Measurements from ENCODE around the gene UBAP2.

Gene UBAP2

GRCh38 chr9:34036625-34037024 lies 12.1 kb downstream of the UBAP2 start:
- no peak for DNase-seq (ENCODE audit: low spot score)
- TF ChIP-seq CTCF (IDR thresholded peaks at IDR 0.05; ENCODE audit: borderline replicate concordance, control extremely low read depth, extremely low read depth, insufficient read depth, missing control alignments) = no peak
- in situ Hi-C loops (cut with MboI; ENCODE audit: low sequenced_read_pairs, unreplicated experiment) = no loop called here

GRCh38 chr9:34035656-34036055 lies 13.0 kb downstream of the UBAP2 start:
- DNase-seq (ENCODE audit: low spot score) = no peak
- in situ Hi-C loops (cut with MboI; ENCODE audit: low sequenced_read_pairs, unreplicated experiment) = no loop called here
- TF ChIP-seq CTCF (IDR thresholded peaks at IDR 0.05; ENCODE audit: borderline replicate concordance, control extremely low read depth, extremely low read depth, insufficient read depth, missing control alignments) = no peak

- TF ChIP-seq CTCF (IDR thresholded peaks at IDR 0.05; ENCODE audit: borderline replicate concordance, control extremely low read depth, extremely low read depth, insufficient read depth, missing control alignments) = no peak
- in situ Hi-C loops (cut with MboI; ENCODE audit: low sequenced_read_pairs, unreplicated experiment) = no loop called here
- no peak for DNase-seq (ENCODE audit: low spot score)
Measured at GRCh38 chr9:34034698-34035065, 14.0 kb downstream of the UBAP2 start.

GRCh38 chr9:34032631-34033030 lies 16.1 kb downstream of the UBAP2 start:
- TF ChIP-seq CTCF (IDR thresholded peaks at IDR 0.05; ENCODE audit: borderline replicate concordance, control extremely low read depth, extremely low read depth, insufficient read depth, missing control alignments) = no peak
- DNase-seq (ENCODE audit: low spot score) = no peak
- in situ Hi-C loops (cut with MboI; ENCODE audit: low sequenced_read_pairs, unreplicated experiment) = no loop called here

GRCh38 chr9:34027845-34028574 lies 20.7 kb downstream of the UBAP2 start:
- no peak for DNase-seq (ENCODE audit: low spot score)
- in situ Hi-C loops (cut with MboI; ENCODE audit: low sequenced_read_pairs, unreplicated experiment) = no loop called here
- TF ChIP-seq CTCF (IDR thresholded peaks at IDR 0.05; ENCODE audit: borderline replicate concordance, control extremely low read depth, extremely low read depth, insufficient read depth, missing control alignments) = no peak

- in situ Hi-C loops (cut with MboI; ENCODE audit: low sequenced_read_pairs, unreplicated experiment) = no loop called here
- no peak for TF ChIP-seq CTCF (IDR thresholded peaks at IDR 0.05; ENCODE audit: borderline replicate concordance, control extremely low read depth, extremely low read depth, insufficient read depth, missing control alignments)
- DNase-seq (ENCODE audit: low spot score) = no peak
Measured at GRCh38 chr9:34025811-34026210, 22.9 kb downstream of the UBAP2 start.
